GM12801 (cell line): Measurements from ENCODE around the gene ZNF750.

Experiments
- TF ChIP-seq, protein P1 (sequence below): IDR thresholded peaks from one replicate; pipeline ENCODE4 v1.5.1; 2011; ENCODE audit warnings: control low read depth; ENCODE audit not compliant: insufficient read length; ENCODE audit errors: extremely low read depth

Gene ZNF750

GRCh38 chr17:82866590-82867191 lies 26.9 kb upstream of the ZNF750 start:
- TF ChIP-seq, protein P1, sequence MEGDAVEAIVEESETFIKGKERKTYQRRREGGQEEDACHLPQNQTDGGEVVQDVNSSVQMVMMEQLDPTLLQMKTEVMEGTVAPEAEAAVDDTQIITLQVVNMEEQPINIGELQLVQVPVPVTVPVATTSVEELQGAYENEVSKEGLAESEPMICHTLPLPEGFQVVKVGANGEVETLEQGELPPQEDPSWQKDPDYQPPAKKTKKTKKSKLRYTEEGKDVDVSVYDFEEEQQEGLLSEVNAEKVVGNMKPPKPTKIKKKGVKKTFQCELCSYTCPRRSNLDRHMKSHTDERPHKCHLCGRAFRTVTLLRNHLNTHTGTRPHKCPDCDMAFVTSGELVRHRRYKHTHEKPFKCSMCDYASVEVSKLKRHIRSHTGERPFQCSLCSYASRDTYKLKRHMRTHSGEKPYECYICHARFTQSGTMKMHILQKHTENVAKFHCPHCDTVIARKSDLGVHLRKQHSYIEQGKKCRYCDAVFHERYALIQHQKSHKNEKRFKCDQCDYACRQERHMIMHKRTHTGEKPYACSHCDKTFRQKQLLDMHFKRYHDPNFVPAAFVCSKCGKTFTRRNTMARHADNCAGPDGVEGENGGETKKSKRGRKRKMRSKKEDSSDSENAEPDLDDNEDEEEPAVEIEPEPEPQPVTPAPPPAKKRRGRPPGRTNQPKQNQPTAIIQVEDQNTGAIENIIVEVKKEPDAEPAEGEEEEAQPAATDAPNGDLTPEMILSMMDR, result no peak

GRCh38 chr17:82865774-82866395 lies 26.1 kb upstream of the ZNF750 start:
- TF ChIP-seq, protein P1, result no peak

DNA sequence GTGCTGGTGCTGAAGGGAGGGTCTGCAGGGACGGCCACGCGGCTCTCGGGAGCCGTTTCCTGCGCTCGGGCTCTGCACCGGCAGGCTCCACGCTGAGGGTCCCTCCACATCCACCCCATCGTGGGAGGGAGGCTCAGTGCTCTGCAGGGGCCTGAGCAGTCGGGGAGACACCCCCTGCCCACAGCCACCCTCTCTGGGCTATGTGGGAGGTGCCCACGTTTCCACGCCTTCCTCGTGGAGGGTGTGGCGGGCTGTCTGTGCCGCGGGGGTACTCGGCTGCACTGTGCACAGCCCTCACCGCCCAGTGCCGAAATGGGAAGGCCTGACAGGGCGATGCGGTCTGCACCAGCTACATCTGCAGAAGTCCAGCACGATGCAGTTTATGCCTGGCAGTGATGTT lies 25.5 kb upstream of the ZNF750 start:
- TF ChIP-seq, protein P1, result no peak

DNA sequence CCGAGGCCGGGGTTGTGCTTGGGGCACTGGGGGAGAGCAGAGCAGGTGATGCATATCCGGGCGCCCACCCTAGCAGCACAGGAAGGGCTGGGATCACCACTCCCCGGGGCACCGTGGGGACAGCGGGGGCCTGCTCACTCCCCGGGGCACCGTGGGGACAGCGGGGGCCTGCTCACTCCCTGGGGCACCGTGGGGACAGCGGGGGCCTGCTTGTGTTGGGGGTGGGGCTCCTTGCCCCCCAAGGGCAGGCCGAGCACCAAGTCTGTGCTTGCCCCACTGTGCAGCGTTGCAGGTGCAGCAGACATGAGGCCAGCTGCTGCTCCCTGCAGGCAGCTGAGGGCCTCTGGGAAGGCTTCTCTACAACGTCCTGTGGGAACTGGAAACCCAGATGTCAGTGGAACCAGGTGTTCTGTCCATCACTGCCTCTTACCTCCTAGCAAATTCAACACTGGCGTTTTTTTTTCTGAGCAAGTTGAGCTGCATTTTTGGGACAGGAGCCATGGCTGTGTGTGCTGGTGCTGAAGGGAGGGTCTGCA lies 25.0 kb upstream of the ZNF750 start:
- TF ChIP-seq, protein P1, result no peak

- TF ChIP-seq, protein P1, result no peak
Measured at GRCh38 chr17:82863941-82864712, 24.3 kb upstream of the ZNF750 start.

- TF ChIP-seq, protein P1, result no peak
Measured at GRCh38 chr17:82863383-82863940, 23.6 kb upstream of the ZNF750 start.

- TF ChIP-seq, protein P1, result no peak
Measured at GRCh38 chr17:82862737-82863382, 23.0 kb upstream of the ZNF750 start.
